HG02973 (cell line): ENCODE measurements around the gene CD58.
A peak's percentile ranks its signal among the peaks of the same experiment; 100 is the strongest.

ENCODE experiments used
- ATAC-seq: cut with Tn5 transposase; IDR thresholded peaks from one replicate; pipeline ENCODE4 v1.9.1; 2021; ENCODE audit warnings: moderate library complexity; ENCODE audit not compliant: unreplicated experiment

CD58 gene

DNA sequence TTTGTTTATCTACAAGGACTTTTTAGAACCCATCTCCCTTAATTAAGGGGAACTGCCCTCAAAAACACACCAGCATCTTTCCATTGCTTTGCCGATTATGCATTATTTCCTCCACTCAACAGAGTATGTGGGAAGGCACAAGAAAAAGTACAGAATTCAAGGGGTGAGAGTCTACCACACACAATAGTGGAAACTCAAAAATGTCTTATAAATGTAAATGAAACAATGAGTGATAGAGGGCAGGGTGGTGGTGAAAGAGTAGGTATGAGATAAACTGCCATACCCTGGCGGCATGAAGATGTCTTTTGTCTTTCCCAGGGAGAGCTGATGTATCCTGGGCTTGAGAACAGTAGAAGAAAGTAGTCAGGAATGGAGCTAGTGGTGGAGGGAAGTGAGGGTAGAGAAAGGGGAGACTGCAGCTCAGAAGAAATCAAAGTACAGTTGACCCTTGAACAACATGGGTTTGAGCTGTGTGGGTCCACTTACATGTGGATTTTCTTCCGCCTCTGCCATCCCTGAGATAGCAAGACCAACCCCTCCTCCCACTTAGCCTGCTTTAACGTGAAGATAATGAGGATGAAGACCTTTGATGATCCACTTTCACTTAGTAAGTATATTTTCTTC lies 24.4 kb downstream of the CD58 start:
- ATAC-seq = no peak

- peak; percentile 6 for ATAC-seq
These were observed 25.5 kb downstream of the CD58 start for GRCh38 chr1:116545359-116545705.

DNA sequence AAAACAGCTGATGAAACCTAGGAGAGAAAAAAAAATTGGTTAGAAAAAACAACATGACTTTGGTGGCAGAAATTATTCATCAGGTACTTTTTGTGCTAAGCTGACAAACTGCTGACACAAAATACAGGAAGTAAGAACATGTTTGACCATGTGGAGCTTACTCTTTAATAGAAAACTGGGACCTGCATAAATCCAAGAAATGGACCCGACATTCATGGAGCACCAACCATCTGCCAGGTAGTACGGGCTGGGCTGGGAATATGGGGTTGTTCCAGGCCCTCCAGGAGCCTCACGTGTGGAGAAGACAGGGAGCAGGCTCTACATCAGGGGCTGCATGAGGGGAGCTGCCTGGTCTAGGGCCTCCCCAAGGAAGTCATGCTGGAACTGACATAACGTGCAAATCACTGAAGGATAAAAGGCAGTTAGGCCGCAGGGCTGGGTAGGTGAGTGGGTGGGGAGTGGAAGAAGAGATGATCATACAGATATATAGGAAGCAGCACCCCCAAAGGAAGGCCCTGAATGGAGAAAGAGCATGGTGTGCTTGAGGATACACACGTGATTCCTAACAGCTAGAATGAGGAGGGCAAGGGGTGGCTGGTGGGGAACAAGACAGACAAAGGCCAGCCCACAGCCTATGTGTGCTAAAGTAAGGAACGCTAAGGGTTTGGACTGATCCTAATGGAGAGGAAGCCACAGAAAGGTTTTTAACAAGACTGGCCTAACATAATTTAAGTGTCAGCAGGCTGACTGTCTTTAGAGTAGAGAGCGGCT lies 26.1 kb downstream of the CD58 start:
- ATAC-seq = peak; percentile 44

DNA sequence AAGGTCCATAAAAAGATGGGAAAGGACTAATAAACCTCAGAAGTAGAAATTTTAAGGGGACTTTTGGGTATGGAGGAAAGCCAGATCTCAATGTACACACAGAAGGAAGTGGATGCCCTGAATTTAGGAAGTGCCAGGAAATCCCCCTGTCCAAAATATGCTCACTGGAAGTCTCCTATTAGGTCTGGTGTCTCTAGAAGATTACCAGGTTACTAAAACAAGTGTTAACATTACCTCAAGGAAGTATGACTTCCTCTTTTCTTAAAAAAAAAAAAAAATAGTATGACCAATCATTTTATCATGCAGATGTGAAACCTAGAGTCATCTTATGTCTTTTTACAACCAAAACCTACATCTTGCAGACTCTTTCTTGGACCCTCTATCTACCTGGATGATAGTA lies 30.7 kb downstream of the CD58 start:
- peak; percentile 44 for ATAC-seq

GRCh38 chr1:116538544-116538943 lies 32.3 kb downstream of the CD58 start:
- peak; percentile 79 for ATAC-seq

- ATAC-seq = no peak
These were observed 32.9 kb downstream of the CD58 start for GRCh38 chr1:116537898-116538297.

- ATAC-seq = no peak
These were observed 33.6 kb downstream of the CD58 start for GRCh38 chr1:116537040-116537831.

DNA sequence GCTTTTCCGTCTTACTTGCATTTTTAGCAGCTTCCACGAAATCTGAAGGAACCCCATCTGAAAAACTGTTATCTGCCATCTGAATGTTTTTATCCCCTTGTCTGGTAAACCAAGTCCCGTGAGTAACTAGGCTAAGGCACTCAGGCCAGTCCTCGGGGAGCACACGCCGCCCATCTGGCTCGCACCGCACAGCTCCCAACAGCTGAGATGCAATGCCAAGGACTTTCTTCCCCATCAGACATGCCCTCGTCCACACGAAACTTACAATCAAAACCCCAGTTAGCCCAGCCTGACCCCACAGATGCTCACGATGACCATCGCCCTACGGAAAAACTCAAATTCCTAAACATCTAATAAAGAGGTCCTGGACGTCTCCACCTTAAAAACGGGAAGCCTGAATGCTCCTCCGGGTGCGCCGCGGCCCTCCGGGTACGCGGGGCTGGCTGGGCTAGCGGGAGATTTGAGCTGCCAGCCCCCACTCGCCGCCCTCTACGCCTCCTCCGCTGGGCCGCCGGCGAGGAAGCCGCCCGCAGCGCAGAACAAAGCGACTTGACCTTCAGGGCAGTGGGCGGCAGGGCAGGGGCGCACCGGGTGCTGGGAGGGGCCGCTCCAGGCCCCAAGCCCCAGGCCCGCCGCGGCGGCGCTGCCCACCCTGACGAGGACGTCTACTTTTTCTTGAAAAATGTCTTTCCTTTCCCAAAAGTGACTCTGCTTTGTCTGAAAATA lies 36.6 kb downstream of the CD58 start:
- no peak for ATAC-seq

DNA sequence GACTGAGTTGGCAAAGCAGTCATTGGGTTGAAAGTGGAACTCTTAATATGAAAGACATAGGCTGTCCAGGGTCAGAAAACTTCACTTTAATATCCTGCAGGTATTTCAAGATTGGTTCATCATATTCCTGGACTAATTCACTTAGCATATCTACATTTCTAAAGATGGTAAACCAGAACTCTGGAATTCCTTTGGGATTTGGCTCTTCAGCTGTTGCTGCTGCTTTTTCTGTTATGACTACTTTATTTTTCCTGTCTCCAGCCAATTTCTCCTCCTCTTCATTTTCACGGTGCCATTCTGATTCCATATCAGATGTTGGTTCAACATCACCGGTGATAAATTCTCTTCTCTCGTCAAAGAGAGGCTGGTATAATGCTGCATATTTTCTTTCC lies 37.4 kb downstream of the CD58 start:
- ATAC-seq = no peak

- no peak for ATAC-seq
These were observed 38.0 kb downstream of the CD58 start for GRCh38 chr1:116532671-116533428.

- no peak for ATAC-seq
These were observed 38.9 kb downstream of the CD58 start for GRCh38 chr1:116531917-116532316.

DNA sequence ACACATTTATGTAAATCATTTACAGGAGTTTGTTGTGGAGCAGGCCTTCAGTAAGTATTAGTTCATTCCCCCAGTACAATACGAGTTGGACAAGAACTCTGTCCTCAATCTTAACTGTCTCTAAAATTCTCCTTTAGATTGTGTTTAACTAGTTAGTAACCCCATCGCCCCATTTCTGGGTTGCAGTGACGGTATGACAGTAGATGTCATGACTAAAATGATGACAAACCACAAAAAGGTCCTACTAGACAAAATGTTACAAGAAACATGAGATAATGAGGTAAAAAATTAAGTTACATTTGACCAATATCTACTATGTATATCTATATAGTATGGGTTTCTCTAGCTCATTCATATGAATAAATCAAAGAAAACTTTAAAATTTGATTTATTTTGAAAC lies 41.1 kb downstream of the CD58 start:
- ATAC-seq = no peak

GRCh38 chr1:116529199-116529631 lies 41.6 kb downstream of the CD58 start:
- no peak for ATAC-seq

- ATAC-seq = no peak
These were observed 42.3 kb downstream of the CD58 start for GRCh38 chr1:116528329-116529083.

DNA sequence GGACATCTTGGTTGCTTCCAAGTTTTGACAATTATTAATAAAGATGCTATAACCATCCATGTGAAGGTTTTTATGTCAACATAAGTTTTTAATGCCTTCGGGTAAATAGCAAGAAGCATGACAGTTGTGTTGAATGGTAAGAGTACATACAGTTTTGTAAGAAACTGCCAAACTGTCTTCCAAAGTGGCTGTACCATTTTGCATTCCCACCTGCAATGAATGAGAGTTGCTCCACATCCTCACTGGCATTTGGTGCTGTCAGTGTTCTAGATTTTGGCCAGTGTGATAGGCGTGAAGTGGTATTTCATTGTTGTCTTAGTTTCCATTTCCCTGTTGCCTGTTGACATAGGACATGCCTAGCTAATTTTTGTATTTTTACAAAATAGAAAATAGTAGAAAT lies 45.4 kb downstream of the CD58 start:
- no peak for ATAC-seq

- no peak for ATAC-seq
These were observed 49.6 kb downstream of the CD58 start for GRCh38 chr1:116521186-116521585.

DNA sequence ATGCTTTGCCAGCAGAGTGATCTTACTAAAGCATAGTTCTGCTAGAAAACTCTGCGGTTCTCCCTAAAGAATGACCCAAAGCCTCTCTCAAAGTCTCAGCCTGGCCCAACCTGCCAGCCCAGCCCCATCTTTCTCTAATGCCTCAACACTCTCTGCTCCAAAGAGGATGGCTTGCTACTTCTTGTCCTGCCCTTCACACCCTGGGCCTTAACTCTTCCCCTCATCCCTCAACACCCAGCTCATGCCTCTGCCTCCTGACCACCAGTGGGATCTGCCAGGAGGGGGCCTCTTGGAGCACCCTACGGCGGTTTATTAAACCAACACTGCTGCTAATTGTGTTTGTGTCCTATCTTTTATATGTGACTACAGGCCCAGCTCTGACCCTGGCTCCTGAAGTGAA lies 52.4 kb downstream of the CD58 start:
- ATAC-seq = no peak

- no peak for ATAC-seq
These were observed 54.2 kb downstream of the CD58 start for GRCh38 chr1:116516631-116517030.

- ATAC-seq = peak; percentile 8
These were observed 55.1 kb downstream of the CD58 start for GRCh38 chr1:116515702-116516101.
